AG20443 (cell line): ENCODE data around the gene SOWAHD.
"Not testable (repeated sequence)": the region's sequence is repeated elsewhere in the genome, so short reads cannot be mapped to it uniquely, and the experiment has no call there.

Experiments used
- DNase-seq: peaks from one replicate; pipeline ENCODE4 v3.0.0; 2012; ENCODE audit warnings: low spot score, mixed read lengths

SOWAHD gene, protein sequence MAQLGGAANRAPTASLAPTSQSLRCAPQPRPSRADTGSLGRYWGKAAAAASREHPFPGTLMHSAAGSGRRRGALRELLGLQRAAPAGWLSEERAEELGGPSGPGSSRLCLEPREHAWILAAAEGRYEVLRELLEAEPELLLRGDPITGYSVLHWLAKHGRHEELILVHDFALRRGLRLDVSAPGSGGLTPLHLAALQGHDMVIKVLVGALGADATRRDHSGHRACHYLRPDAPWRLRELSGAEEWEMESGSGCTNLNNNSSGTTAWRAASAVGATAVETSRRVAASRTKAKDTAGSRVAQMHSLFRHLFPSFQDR

DNA sequence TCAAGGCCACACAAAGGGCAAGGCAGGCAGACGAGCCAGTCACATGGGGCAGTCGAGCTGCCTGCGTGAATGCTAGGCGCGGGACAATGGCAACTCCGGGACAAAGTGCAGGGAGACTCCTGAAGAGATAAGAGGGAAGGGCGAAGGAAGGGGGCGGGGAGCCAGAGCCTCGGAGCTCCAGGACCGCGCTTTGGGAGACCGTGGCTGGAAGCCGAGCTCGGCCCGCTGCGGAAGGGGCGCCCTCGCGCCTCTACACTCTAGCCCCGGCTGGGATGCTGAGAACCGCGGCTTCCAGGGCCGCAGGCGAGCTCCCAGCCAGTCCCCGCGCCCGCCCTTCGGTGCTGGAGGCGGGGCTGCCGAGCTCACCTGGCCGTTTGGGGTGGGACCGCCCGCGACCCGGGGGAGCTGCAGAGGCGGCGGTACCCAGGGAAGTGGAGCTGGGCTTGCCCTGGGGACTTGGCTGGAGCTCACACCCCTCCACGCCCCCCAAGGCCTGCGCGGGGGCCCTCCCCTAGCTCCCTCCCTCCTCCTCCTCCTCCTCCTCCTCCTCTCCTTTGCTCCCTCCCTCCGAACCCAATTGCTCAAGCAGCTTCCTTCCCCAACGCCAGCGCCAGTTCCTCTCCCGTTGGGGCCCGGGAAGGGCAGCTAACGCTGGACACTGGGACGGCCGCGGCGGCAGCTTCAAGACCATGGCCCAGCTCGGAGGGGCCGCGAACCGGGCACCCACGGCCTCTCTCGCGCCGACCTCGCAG, at the start of gene SOWAHD:
TSS of gene SOWAHD (plus strand) at position 610 of the 752 bp plus-strand sequence. CDS start at position 690, 80 bp downstream.
- peak; percentile 26 for DNase-seq

DNA sequence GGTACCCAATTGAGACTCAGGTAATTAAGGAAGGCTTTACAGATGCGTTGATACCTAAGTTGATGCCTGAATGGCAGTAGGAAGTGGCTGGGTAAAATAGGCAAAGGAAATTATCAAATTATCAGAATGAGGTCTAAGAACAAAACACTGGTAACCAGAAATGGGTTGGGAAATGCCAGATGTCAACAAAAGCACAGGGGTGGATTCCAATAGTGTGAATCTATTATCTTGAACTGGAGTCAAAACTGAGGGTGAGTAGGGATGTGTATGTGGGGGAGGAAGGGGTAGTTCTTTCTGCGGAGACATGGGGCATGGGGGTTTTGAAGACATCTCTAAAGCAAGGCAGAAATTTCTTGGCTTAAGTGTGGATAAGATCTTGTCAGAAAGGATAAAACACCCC, 49.5 kb upstream of the SOWAHD start:
- peak; percentile 58 for DNase-seq

DNA sequence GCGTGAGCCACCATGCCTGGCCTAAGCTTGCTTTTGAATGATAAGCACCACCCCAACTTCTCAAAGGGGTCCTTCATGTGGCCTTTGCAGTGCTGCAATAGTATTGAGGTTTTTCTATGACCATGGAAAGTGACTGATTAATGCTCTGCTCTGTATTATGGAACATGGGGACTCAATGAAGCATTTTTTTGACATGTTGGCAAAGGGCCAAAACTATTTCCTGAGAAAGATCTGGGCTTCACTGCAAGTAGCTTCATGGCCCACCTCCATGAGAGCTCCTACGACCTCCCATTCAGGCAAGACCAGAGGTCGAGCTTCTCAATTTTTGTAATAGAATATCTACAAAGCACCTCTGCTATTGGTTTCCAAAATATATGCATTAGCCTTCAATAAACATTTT, 48.8 kb upstream of the SOWAHD start:
- no peak for DNase-seq

DNA sequence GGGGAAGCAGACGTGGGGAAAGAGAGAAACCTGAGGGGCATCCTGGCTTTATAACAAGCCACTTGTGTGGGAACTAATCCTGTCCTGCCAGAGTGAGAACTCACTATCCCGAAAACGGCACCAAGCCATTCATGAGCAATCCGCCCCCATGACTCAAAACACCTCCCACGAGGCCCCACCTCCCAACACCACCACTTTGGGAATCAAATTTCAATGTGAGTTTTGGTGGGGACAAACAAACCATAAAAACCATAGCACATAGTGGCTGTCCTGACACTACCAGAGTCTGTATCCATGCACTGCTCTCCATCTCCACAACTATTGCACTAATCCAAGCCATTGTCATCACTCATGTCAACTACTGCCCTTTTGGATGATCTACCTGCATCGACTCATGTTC, 36.9 kb upstream of the SOWAHD start:
- no peak for DNase-seq

DNA sequence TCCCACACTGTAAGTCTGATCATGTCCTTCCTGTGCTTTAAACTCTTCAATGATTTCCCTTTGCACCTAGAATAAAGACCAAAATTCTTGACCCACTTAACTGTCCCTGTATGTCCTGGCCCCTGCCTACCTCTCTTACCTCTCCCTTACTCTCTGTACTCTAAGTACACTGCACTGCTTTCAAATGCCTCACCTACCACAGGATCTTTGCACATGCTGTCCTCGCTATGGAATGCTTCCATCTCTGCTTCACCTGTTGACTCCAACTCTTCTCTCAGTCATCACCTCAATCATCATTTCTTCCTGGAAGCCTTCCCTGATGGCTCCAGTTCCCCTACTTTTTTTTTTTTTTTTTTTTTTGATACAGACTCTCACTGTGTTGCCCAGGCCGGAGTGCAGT, 36.5 kb upstream of the SOWAHD start:
- no peak for DNase-seq

DNA sequence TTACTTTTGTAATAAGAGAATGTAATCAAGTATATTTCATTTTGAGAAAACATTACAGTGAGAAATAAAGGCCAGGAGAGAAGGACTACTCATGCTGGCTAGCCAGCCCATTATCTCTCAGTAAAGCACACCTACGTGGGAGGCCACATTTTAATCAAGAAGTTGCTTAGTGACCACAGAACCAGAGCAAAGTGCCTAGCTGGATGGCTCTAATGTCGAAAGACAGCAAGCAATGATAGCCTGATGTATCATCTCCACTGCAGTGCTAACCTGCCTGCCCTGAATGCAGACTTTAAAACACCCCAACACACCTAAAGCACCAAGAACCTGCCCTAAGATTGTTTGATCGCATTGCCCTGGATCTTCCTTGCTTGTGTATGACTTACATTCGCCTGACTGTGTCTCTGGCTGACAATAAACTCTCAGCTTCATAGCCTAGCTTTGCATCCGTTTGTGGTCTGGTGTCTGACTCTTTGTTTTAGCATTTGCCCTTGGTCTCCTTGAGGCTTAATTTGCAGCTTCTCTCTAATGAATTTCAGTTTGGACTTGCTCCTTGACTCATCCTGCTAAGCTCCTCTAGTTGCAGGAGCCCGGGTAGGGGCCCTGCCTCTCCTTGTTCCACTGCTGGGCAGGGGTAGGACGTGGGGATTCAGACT, 31.4 kb upstream of the SOWAHD start:
- peak; percentile 9 for DNase-seq

DNA sequence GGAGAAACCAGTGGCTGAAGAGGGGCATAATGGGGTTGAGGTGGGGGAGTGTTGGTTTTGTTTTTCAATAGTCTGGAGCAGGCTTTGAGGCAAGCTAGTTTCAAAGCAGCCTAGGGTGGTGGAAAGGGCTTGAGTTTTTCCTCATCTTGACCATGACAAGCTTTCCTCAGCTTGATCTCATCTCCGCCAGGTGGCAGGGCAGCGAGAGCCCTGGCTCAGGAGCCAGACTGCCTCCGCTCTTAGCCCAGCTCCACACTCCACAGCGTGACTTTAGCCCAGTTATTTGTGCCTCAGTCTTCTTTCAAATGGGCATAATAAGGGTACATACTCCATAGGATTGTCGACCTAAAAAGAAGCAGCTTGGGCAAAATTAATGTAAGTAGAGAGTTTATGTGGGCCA, 29.9 kb upstream of the SOWAHD start:
- peak; percentile 7 for DNase-seq

DNA sequence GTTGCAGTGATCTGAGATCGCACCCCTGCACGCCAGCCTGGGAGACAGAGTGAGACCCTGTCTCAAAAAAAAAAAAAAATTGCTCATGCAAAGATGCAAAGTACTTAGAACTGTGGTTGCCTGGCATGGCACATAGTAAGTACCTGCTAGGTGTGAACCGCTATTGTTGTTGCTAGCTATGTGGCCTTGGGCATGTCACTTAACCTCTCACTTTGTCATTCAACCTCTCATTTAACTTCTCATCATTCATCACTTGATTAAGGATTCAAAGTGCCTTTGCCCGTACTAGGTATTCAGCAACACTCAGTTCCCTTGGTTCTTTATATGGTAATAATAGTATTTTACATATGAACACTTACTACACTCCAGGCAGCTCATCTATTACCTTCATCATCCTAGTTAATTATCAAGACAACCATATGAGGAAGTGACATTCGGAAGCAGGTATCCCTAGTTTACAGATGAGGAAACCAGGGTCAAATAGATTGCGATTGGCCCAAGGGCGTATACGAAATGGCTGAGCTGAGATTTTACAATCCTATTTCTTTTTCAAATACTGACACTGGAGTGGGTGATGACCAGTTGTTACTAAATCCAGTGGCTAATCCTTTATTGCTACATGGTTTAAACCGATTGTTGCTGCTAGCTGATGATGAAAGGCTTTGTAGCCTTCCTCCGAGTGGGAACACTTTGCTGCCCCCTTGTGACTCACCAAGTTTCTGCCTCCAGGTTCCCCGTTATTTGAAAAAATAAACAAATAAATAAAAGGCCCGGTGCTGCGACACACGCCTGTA, 28.8 kb upstream of the SOWAHD start:
- DNase-seq, result peak; percentile 61

DNA sequence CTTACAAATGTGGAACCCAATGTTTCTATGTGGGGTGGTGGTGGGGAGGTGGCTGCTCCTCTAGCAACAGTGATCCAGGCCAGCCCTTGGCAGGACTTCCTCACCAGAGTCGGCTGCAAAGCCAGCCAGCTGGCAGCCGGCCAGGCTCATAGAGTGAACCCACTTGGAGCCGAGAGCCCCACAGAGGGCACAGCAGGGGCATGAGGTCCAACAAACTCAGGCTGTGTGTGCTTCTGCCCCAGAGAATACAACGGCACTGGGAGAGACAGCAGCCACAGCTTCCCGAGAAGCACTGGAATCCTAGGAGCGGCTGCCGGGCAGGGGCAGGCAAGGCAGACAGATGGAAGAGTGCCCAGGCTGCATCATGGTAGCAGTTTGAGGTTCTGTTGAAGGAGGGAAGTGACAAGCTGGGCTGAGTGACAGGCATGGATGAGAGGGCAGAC, 23.5 kb upstream of the SOWAHD start:
- DNase-seq, result peak; percentile 20

DNA sequence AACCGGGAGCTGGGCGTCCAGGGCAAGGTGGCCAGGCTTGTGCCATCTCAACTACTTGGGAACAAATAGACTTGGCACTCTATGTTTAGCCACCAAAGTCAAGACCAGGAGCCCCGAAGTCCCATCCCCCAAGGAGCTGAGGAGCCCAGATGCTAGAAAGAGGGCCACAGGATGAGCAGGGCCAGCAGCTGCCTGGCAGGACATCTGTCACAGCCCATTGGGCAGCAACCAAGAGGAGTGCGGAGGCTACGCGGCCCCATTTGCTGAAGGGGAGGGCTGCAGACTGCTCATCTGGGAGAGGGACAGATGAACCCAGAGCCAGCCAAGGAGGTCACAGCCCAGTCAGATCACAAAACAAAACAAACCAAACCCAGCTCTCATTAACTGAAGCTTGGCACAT, 22.9 kb upstream of the SOWAHD start:
- no peak for DNase-seq

DNA sequence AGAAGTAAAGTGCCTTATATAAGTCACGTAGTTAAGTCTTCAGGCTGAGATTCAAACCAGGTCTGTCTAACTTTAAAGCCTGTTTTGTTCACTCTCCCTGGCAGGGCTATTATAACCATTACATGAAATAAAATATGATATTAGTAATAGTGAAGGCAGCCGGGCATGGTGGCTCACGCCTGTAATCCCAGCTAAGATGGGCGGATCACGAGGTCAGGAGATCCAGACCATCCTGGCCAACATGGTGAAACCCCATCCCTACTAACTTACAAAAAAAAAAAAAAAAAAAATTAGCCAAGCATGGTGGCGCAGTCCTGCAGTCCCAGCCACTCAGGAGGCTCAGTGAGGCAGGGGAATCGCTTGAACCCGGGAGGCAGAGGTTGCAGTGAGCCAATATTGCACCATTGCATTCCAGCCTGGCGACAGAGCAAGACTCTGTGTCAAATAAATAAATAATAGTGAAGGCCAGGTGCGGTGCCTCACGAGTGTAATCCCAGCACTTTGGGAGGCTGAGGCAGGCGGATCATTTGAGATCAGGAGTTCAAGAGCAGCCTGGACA, 22.1 kb upstream of the SOWAHD start:
- no peak for DNase-seq

DNA sequence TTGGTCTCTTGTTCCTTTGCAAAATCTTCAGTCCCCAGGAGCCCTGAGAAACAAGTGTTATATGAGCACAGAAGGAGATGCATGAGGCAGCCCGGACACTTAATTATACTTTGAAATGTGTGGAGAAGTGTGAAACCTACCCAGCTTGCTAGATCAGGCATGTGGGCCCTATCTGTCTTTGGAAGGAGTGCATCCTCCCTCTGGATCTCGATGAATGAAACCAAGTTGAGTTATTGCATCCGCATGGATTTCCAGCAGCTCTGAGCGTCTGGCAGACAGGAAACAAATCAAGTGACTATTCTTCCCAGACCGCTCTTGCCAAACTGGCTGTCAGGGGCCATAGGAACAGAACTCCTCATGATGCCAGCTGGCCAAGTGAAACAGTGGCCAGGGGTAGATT, 19.6 kb upstream of the SOWAHD start:
- DNase-seq, result peak; percentile 9

DNA sequence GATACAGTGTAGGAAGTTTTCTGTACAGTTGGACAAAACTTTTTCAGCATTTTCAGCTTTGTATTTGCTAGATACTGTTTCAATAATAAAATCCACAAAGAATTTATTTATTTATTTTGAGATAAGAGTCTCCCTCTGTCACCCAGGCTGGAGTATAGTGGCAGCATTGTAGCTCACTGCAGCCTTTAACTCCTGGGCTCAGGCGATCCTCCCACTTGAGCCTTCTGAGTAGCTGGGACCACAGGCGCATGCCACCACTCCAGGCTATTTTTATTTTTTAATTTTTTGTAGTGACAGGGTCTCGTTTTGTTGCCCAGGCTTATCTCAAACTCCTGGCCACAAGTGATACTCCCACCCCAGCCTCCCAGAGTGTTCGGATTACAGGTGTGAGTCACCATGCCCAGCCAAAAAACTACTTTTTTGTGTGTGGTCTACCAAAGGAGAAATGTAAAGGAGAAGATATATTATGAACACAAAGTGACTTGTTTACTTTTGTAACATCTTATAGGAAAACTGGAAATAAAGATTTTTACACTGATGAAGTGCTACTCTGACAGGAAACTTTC, 13.0 kb upstream of the SOWAHD start:
- no peak for DNase-seq

DNA sequence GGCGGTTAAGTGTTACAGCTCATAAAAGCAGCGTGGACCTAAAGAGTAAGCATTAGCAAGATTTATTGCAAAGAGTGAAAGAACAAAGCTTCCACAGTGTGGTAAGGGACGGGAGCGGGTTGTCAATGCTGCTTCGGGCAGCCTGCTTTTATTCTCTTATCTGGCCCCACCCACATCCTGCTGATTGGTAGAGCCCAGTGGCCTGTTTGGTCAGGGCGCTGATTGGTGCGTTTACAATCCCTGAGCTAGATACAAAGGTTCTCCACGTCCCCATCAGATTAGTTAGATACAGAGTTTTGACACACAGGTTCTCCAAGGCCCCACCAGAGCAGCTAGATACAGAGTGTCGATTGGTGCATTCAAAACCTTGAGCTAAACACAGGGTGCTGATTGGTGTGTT, 8.3 kb upstream of the SOWAHD start:
- not testable (repeated sequence) for DNase-seq

DNA sequence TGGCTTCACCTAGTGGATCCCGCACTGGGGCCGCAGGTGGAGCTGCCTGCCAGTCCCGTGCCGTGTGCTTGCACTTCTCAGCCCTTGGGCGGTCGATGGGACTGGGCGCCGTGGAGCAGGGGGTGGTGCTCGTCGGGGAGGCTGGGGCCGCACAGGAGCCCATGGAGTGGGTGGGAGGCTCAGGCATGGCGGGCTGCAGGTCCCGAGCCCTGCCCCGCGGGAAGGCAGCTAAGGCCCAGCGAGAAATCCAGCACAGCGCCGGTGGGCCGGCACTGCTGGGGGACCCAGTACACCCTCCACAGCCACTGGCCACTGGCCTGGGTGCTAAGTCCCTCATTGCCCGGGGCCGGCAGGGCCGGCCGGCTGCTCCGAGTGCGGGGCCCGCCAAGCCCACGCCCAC, 7.6 kb upstream of the SOWAHD start:
- not testable (repeated sequence) for DNase-seq

DNA sequence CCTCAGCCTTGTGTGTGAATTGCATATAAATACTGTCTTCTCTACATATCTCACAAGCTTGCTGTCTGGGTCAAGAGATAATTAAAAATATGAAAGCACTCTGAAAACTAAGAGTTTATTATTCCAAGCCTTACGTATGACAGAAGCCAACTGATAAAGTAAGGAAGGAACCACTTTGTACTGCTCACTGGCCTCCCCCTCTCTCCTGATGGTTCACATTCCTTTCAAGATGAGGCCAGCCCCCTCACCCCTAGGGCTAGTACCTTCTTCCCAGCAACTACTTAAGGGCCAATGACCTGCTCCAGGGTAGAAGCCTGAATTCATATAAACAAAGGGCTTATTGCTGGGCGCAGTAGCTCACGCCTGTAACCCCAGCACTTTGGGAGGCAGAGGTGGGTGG, 5.4 kb upstream of the SOWAHD start:
- DNase-seq, result no peak

DNA sequence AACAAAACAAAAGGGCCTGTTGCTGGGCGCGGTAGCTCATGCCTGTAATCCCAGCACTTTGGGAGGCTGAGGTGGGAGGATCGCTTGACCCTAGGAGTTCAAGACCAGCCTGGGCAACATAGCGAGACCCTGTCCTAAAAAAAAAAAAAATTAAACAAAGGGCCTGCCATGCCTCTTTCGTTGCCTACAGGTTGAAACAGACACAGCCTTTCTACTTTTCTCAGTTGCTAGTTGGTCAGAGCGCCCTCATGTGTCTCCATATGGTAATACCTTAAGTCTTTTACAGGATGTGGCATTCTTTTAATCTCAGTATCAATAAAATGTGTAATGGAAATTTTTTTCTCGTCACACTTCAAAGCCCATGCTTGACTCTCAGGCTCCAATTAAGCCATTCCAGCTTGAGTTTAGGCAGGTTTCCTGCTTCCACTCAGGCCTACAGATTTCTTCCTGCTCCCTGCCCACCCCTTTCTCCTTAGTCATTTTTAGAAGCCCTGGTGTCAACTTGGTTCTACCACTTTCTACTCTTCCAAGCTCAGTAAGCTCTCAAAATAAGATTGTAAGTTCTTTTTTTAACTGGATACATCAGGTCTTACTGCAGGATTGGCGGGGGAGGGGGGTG, 4.6 kb upstream of the SOWAHD start:
- DNase-seq, result peak; percentile 9

DNA sequence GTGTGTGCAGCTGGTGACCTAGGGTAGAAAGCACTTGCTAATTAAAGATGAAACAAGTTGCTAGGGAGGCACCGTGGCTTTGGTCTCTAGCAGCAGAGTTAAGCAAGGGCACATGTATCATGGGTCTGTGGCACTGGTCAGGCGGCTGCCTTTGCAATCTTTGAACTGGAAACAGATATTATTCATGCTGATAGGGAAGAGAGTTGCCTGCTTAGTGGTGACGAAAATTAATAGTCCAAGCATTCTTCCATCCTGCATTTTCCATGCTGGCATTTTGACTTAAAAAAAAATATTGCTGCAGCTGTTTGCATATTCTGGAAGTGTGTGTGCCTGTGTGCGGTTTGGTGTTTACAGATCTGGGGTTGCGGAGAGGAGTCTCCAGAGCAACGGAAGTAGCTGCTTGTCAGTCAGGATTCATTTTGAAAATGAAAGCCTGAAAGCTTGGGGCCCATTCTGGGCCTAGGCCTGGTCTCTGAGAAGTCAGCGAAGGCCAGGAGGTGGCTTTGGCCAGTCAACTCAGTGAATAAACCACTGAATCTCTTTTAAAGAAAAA, 2.3 kb upstream of the SOWAHD start:
- DNase-seq, result no peak

DNA sequence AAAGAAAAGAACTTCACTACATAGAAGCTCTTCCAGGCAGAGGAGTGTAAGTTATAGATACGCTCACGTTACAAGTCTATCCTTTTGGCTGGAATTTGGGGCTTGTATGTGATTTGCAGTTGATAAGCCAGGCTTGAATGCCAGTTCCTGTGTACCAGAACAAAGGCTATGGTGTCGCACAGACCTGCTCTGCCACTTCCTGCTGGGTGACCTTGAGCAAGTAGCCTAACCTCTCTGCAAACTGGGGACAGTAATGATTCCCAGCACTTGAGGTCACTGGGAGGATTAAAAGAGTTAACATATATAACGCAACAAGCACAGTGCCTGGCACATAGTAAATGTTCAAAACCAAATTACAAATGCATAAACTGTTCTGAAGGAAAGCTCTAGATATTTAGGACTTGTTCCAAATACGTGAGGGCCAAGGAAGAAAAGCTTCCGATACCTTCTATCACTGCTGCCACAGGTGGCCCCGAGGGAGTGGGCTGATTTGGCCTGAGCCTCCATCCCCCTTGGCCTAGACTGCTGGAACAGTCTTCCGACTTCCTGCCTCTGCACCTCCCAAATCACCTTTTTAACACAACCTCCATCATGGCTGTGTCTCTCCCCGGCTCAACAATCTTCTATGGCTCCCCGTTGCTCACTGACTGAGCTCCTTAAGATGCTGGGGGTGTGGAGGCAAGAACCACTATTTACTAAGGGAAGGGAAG, 1.3 kb upstream of the SOWAHD start:
- DNase-seq, result no peak

DNA sequence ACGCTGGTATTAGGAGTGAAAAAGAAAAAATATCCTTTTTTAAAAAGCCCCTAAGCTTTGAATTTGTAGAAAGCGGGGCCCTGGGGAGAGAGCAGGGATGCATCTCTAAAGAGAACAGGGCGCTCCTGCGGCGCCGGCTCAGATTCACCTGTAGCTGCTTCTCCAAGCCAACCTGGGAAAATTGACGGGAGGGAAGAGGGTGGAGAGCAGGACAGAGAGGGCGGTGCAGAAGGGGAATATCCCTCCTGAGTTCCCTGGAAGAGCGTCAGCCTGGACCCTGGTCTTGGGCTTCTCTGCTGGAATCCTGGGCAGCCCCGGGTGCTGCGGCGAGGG, 776 bp upstream of the SOWAHD start:
- DNase-seq, result no peak
